DND-41 (cell line): ENCODE data around the gene NEUROD2.

ENCODE experiments used
- ATAC-seq: fragments of 200-7000 bp; cut with Tn5 transposase; 3 replicates; pipeline ENCODE4 v1.9.1; 2021; ENCODE audit warnings: low read depth; ENCODE audit not compliant: insufficient read depth
- DNase-seq: peaks from one replicate; pipeline ENCODE4 v3.0.0-alpha.2; 2020
- H2AFZ ChIP-seq: 2 replicates; pipeline ENCODE4 v1.6.0; 2012; ENCODE audit warnings: low read depth, low read length
- H3K27ac ChIP-seq: 2 replicates; pipeline ENCODE4 v1.5.1; 2012; ENCODE audit warnings: low read length, inconsistent platforms
- H3K27me3 ChIP-seq: fragments of 200-600 bp; sonication (generic); 2 replicates; pipeline ENCODE4 v1.6.0; 2012; ENCODE audit warnings: low read length, mild to moderate bottlenecking, inconsistent platforms; ENCODE audit not compliant: insufficient read depth, poor library complexity
- H3K36me3 ChIP-seq: 2 replicates; pipeline ENCODE4 v1.5.1; 2012; ENCODE audit warnings: low read length, inconsistent platforms; ENCODE audit not compliant: insufficient read depth
- H3K4me1 ChIP-seq: 2 replicates; pipeline ENCODE4 v1.5.1; 2012; ENCODE audit warnings: mild to moderate bottlenecking, low read length; ENCODE audit not compliant: insufficient read depth
- H3K4me2 ChIP-seq: 2 replicates; pipeline ENCODE4 v1.6.0; 2012; ENCODE audit warnings: mild to moderate bottlenecking, moderate library complexity, low read length, inconsistent platforms; ENCODE audit not compliant: insufficient read depth
- H3K4me3 ChIP-seq, 2 experiments: fragments of 200-600 bp in 1 of 2; shearing (Covaris generic) in 1 of 2; 2 replicates each; pipeline ENCODE4 v1.5.1; 2012 to 2016; ENCODE audit warnings: inconsistent platforms in 2 of 2, low read length in 2 of 2, mild to moderate bottlenecking in 2 of 2, low read depth in 1 of 2, moderate library complexity in 1 of 2
- H3K79me2 ChIP-seq: 2 replicates; pipeline ENCODE4 v1.6.0; 2012; ENCODE audit warnings: low read length, inconsistent platforms; ENCODE audit not compliant: insufficient read depth
- H3K9ac ChIP-seq: 2 replicates; pipeline ENCODE4 v1.6.0; 2012; ENCODE audit warnings: low read depth, mild to moderate bottlenecking, inconsistent platforms, low read length, moderate library complexity
- H3K9me3 ChIP-seq: 2 replicates; pipeline ENCODE4 v1.5.1; 2012; ENCODE audit warnings: low read length, moderate library complexity, mild to moderate bottlenecking, inconsistent platforms; ENCODE audit not compliant: insufficient read depth, severe bottlenecking
- H4K20me1 ChIP-seq: 2 replicates; pipeline ENCODE4 v1.6.0; 2012; ENCODE audit warnings: low read length; ENCODE audit not compliant: insufficient read depth
- EZH2 ChIP-seq: IDR thresholded peaks from 3 replicates; pipeline ENCODE4 v1.6.1; 2012; ENCODE audit warnings: borderline replicate concordance, low read depth, mild to moderate bottlenecking, moderate library complexity, low read length, inconsistent platforms; ENCODE audit not compliant: severe bottlenecking
- TF ChIP-seq, protein P1 (sequence below): IDR thresholded peaks from 2 replicates; pipeline ENCODE4 v1.5.1; 2012; ENCODE audit warnings: borderline replicate concordance, low read length, moderate library complexity, mild to moderate bottlenecking; ENCODE audit not compliant: poor library complexity, severe bottlenecking; ENCODE audit errors: extremely low read depth

NEUROD2 gene

DNA sequence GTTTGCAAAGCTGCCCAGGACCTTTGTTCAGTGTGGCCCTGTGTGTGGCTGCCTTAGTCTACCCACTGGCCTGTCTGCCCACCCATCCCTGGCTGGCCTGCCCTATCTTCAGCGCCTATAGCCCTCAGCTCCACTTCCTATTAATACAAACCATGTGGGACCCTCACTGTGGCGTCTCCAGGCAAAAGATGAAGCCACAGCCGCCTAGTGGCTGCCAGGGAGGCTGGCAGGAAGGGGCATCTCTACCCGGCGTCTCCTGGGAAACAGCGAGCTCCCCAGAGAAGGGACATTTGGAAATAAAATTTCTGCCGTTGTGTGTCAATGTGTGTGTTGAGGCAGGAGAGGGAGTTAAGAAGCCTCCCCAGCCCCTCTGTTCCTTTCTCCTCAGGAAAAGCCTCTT is 31.5 kb downstream of the NEUROD2 start:
- no peak overlapping the region for H2AFZ ChIP-seq
- no peaks in the 10 kb centered on the region for H3K79me2 ChIP-seq
- no peaks in the 10 kb centered on the region for H3K36me3 ChIP-seq
- no peak overlapping the region for H3K9ac ChIP-seq
- H3K27ac ChIP-seq = no peak overlapping the region
- ATAC-seq (peak; percentile 42; the same call in 2 of the 3 replicates), DNase-seq (peak; percentile 18)
- peaks cover 14% of the 10 kb centered on the region for H3K4me1 ChIP-seq
- TF ChIP-seq, protein P1, sequence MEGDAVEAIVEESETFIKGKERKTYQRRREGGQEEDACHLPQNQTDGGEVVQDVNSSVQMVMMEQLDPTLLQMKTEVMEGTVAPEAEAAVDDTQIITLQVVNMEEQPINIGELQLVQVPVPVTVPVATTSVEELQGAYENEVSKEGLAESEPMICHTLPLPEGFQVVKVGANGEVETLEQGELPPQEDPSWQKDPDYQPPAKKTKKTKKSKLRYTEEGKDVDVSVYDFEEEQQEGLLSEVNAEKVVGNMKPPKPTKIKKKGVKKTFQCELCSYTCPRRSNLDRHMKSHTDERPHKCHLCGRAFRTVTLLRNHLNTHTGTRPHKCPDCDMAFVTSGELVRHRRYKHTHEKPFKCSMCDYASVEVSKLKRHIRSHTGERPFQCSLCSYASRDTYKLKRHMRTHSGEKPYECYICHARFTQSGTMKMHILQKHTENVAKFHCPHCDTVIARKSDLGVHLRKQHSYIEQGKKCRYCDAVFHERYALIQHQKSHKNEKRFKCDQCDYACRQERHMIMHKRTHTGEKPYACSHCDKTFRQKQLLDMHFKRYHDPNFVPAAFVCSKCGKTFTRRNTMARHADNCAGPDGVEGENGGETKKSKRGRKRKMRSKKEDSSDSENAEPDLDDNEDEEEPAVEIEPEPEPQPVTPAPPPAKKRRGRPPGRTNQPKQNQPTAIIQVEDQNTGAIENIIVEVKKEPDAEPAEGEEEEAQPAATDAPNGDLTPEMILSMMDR = peak; percentile 58
- TF ChIP-seq EZH2 = no peak
- no peak overlapping the region for H3K4me2 ChIP-seq
- H3K9me3 ChIP-seq = peaks cover under 1% of the 10 kb centered on the region
- peaks cover 5% of the 10 kb centered on the region; the same call in 1 of the 2 replicates for H4K20me1 ChIP-seq
- H3K27me3 ChIP-seq = peaks cover 7% of the 10 kb centered on the region
- H3K4me3 ChIP-seq = no peak overlapping the region

DNA sequence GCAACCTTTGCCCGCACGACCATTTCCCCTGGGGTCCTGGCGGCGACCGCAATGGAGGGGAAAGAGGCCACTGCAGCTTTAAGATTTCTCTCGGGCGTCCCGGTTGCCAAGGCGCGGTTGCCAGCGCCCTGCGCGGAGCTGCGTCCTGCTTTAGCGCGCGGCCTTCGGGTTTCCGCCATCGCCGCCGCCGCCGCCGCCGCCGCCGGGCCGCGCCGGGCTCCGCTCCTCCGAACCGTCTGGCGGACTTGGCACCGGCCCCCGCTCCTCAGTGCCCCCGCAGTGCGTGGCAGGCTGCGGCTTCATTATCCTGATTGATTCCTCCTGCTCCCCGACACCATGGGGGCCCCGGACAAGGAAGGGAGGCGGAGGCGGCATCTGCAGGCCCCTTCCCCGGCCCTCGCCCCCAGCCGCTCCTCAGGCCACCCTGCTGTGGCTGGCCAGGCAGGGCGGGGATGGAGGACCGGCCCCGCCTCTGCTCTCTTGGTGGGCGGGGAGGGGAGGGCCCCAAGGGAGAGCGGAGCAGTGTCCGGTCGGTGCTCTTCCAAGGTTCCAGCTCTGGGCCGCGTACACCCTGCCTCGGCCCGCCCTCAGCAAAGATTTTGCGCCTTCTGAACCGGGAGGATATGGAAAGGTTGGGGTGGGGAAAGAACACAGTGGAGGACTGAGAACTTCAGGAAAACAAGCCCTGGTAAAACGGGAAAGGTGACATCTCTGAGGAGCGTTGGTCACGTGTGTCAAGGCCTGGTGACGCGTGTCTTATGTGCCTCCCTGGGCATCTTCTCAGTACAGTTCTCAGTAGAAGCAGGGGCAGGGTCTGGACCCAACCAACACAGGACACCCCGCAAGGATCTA is 34.0 kb downstream of the NEUROD2 start:
- H3K9ac ChIP-seq = peak overlapping the region; percentile 58
- H3K27ac ChIP-seq = no peak overlapping the region
- peaks cover 8% of the 10 kb centered on the region; the same call in 1 of the 2 replicates for H3K36me3 ChIP-seq
- no peaks in the 10 kb centered on the region for H3K79me2 ChIP-seq
- H3K4me1 ChIP-seq = peaks cover 14% of the 10 kb centered on the region
- H3K27me3 ChIP-seq = peaks cover 7% of the 10 kb centered on the region
- H3K4me3 ChIP-seq = peak overlapping the region; percentile 18 to 59; a peak in 3 of 4 replicates
- TF ChIP-seq, protein P1 = no peak
- no peak for TF ChIP-seq EZH2
- peak overlapping the region; percentile 69 for H2AFZ ChIP-seq
- H3K4me2 ChIP-seq = peak overlapping the region; percentile 76
- peak; percentile 92 for ATAC-seq
- peaks cover 5% of the 10 kb centered on the region; the same call in 1 of the 2 replicates for H4K20me1 ChIP-seq
- peaks cover 3% of the 10 kb centered on the region for H3K9me3 ChIP-seq
- DNase-seq = peak; percentile 57

DNA sequence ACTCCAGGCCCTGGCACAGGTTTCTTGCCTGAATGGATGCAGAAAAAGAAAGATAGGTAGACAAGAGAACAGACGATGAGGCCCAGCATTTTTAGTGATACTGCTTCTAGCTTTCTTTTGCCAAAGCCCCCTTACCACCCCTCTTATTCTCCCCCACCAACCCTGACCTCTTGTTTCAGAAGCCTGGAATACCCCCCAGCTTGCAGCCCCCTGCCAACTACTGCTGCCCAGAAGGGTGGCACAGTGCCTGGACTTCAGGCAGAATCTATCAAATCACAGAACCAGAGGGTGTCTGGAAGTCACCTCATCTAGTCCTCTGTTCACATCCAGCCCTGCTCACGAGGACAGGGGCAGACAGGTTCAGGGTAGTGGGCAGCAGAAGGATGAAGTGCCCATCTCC is 35.6 kb downstream of the NEUROD2 start:
- DNase-seq = no peak
- Histone ChIP-seq H2AFZ (no peak overlapping the region), H3K27ac (no peak overlapping the region), H3K4me1 (peaks cover 14% of the 10 kb centered on the region), H3K4me3 (no peak overlapping the region), H3K9me3 (peaks cover 3% of the 10 kb centered on the region), H3K79me2 (no peaks in the 10 kb centered on the region), H3K36me3 (peaks cover 22% of the 10 kb centered on the region; the same call in 1 of the 2 replicates), H3K27me3 (peaks cover 7% of the 10 kb centered on the region), H3K9ac (no peak overlapping the region), H4K20me1 (no peaks in the 10 kb centered on the region), H3K4me2 (no peak overlapping the region)
- no peak for ATAC-seq
- no peak for TF ChIP-seq EZH2
- TF ChIP-seq, protein P1 = no peak
